GM12873 (cell line): ENCODE results near the gene THSD4.

Source experiments
- TF ChIP-seq, protein P1 (sequence below): IDR thresholded peaks from 2 replicates; pipeline ENCODE4 v1.5.1; 2012; ENCODE audit warnings: low read depth, mild to moderate bottlenecking, moderate library complexity, low read length, control low read depth; ENCODE audit not compliant: insufficient read depth; ENCODE audit errors: missing control alignments

THSD4 gene

DNA sequence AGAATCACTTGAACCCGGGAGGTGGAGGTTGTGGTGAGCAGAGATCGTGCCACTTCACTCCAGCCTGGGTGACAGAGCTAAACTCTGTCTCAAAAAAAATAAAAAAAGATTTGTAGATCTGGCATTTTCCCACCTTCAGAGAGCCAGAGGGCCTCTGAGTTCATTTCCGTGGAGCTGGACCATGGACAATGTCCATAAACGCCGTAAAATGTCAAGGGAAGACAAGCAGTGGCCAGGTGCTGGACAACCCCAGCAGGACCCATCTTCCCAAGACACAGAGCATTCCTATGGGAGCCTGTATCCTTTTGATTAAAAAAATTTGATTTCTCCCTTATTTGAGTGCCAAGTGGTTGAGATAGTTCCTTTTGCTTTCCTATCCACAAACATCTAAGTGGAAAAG is 627.7 kb downstream of the THSD4 start:
- TF ChIP-seq, protein P1, sequence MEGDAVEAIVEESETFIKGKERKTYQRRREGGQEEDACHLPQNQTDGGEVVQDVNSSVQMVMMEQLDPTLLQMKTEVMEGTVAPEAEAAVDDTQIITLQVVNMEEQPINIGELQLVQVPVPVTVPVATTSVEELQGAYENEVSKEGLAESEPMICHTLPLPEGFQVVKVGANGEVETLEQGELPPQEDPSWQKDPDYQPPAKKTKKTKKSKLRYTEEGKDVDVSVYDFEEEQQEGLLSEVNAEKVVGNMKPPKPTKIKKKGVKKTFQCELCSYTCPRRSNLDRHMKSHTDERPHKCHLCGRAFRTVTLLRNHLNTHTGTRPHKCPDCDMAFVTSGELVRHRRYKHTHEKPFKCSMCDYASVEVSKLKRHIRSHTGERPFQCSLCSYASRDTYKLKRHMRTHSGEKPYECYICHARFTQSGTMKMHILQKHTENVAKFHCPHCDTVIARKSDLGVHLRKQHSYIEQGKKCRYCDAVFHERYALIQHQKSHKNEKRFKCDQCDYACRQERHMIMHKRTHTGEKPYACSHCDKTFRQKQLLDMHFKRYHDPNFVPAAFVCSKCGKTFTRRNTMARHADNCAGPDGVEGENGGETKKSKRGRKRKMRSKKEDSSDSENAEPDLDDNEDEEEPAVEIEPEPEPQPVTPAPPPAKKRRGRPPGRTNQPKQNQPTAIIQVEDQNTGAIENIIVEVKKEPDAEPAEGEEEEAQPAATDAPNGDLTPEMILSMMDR, result no peak

DNA sequence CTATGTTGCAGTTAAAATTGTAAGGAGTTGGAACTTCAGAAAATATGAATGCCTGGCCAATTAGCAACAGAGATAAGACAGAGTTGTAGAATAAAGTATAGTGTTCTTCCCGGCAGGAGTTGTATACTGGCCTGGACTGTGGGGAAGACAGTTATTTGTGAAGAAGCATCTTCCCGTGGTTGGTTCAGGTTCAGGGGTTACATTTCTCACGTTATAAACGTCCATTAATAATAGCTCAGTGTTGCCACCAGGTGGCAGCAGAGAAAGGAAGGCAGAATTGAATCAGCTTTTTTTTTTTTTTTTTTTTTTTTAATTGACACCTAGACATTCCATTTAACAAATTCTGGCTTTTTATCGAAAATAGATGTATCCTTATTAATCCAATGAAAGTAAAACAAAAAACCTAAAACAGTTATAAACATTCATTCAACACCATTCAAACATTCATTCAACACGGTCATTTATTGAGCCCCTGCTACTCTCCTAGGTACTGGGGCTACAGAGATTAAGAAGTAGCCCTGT is 628.7 kb downstream of the THSD4 start:
- TF ChIP-seq, protein P1, result peak; percentile 64

DNA sequence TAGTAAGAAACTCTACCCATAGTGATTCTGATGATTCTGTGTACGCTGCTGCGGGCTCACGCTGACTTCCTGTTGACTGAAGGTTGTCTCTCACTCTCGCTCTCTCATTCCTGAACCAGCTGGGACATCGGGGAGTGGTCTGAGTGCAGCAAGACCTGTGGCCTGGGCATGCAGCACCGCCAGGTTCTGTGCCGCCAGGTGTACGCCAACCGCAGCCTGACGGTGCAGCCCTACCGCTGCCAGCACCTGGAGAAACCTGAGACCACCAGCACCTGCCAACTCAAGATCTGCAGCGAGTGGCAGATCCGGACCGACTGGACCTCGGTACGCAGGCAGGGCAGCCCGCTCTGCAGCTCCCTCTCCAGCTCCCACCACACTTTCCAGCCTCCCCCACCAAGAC is 631.4 kb downstream of the THSD4 start:
- TF ChIP-seq, protein P1, result no peak

DNA sequence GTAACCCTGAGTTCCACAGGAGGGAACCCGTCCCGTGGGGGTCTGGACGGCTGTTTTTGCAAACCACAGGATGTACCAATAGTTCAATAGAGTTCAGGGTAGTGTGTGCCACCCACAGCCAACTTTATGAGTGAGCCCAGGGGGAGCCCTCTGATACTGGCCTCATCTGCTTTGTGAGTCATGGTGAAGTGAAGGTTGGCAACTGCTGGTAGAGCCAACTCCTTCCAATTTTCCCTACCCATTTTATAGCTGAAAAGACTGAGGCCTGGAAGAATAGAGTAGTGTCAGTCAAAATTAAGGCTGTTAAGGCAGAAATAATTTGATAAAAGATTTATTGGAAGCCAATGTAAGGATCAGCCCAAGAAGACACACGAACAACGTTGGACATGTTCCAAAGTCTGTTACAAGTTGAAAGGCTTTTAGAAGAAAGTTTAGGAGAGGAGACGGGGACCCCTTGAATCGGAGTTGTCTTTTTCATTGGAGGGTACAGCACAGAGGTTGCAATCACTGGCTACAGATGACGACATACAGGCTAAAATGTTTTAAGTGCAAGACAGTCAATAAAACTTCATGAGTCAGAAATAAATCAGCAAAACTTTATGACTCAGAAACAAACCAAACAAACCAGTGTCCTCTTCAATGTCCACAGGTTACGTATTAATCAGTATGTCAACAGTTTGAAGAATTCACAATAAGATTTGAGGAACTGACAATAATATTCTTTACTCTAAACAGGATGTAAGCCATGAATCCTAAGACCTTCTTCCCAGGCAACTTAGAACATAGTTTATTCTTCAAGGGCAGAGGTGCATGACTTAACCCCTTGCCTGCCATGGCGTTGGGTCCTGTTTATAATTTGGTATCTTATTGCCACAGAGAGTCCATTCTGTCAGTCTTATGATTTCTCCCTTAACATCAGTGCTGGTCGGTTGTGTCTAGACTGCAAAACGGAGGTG is 632.1 kb downstream of the THSD4 start:
- TF ChIP-seq, protein P1, result no peak

DNA sequence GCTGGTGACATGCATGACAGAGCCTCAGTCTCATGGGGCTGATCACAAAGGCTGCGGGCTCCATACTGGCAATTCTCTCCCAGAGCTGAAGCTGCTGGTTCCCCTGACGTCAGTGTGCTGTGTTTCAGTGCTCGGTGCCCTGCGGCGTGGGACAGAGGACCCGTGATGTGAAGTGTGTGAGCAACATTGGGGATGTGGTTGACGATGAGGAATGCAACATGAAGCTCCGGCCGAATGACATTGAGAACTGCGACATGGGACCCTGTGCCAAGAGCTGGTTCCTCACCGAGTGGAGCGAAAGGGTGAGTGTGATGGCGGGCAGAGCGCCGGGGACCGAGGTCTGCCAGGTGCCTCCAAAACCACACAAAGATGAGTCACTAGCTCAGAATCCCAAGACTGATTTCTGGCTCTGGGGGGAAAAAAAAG is 633.0 kb downstream of the THSD4 start:
- TF ChIP-seq, protein P1, result no peak

DNA sequence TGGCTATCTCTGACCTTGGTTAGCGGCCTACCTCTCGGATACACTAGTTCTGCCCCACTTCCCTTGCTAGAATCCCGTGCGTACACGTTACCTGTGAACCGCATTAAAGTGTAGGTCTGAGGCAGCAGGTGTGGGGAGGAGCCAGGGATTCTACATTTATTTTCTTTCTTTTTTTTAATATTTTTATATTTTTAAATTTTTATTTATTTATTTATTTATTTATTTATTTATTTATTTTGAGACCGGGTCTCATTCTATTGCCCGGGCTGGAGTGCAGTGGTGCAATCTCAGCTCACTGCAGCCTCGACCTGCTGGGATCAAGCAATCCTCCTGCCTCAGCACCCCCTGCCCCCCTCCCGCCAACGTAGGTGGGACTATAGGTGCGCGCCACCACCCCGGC is 634.2 kb downstream of the THSD4 start:
- TF ChIP-seq, protein P1, result no peak

DNA sequence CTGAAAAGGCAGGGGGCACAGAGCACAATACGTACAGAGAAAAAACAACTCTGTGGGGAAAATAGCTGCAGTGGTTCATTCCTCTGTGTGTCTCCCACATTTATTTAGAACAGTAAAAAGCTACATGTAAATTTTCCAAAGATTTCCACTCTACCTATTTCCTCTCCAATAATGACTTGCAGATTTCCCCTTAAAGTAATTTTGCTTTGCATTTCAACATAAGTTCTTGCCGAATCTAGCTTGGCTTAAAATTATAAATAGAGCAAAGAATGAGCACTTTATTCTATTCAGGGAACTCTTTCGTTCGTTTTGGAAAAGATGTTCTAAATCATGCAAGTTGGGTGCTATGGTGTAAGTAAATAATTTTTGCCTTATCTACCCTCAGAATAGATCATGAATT is 636.9 kb downstream of the THSD4 start:
- TF ChIP-seq, protein P1, result no peak
